HG02973 (cell line): ENCODE measurements around the gene SUCO.
"Not testable (repeated sequence)": the region's sequence is repeated elsewhere in the genome, so short reads cannot be mapped to it uniquely, and the experiment has no call there.

Experiments
- ATAC-seq: cut with Tn5 transposase; IDR thresholded peaks from one replicate; pipeline ENCODE4 v1.9.1; 2021; ENCODE audit warnings: moderate library complexity; ENCODE audit not compliant: unreplicated experiment

Gene SUCO, protein sequence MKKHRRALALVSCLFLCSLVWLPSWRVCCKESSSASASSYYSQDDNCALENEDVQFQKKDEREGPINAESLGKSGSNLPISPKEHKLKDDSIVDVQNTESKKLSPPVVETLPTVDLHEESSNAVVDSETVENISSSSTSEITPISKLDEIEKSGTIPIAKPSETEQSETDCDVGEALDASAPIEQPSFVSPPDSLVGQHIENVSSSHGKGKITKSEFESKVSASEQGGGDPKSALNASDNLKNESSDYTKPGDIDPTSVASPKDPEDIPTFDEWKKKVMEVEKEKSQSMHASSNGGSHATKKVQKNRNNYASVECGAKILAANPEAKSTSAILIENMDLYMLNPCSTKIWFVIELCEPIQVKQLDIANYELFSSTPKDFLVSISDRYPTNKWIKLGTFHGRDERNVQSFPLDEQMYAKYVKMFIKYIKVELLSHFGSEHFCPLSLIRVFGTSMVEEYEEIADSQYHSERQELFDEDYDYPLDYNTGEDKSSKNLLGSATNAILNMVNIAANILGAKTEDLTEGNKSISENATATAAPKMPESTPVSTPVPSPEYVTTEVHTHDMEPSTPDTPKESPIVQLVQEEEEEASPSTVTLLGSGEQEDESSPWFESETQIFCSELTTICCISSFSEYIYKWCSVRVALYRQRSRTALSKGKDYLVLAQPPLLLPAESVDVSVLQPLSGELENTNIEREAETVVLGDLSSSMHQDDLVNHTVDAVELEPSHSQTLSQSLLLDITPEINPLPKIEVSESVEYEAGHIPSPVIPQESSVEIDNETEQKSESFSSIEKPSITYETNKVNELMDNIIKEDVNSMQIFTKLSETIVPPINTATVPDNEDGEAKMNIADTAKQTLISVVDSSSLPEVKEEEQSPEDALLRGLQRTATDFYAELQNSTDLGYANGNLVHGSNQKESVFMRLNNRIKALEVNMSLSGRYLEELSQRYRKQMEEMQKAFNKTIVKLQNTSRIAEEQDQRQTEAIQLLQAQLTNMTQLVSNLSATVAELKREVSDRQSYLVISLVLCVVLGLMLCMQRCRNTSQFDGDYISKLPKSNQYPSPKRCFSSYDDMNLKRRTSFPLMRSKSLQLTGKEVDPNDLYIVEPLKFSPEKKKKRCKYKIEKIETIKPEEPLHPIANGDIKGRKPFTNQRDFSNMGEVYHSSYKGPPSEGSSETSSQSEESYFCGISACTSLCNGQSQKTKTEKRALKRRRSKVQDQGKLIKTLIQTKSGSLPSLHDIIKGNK (N-terminal part only)

DNA sequence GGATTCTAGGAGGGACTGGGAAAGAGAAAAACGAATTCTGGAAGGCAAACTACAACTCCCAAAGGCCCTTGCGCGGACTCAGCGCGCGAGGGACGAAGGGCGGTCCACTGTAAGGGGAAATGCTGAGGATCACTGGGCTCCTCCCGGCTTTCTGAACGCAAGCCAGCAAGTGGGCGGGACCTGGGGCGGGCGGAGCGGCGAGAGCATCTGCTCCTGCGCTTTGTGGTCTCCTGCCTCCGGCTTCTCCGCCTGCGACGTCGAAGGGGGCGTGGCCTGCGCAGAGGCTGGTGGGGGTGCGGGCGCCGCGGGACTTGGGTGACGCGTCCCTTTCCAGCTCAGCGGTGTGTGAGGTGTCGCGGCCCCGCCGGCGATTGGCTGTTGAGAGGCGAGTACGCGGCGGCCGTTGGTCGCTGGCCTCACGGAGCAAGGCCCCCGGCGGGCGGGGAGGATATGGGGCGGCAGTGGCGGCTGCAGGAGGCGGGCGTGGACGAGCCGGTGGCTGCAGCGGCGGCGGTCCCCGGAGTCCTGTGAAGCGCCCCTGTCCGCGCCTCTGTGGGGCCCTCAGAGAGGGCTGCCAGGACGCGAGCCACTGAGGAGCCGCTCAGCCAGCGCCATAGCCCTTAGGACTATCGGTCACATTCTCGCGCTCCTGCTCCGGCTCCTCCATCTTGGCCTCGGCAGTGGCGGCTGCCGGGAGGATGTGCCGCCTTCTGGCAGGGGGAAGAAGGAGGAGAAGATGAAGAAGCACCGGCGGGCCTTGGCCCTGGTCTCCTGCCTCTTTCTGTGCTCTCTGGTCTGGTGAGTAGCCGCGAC lies at the start of gene SUCO:
Gene SUCO, plus strand, starts transcription at position 451 of the 813 bp plus-strand sequence. Its CDS starts 286 bp downstream, at position 737.
- ATAC-seq = peak; percentile 85

DNA sequence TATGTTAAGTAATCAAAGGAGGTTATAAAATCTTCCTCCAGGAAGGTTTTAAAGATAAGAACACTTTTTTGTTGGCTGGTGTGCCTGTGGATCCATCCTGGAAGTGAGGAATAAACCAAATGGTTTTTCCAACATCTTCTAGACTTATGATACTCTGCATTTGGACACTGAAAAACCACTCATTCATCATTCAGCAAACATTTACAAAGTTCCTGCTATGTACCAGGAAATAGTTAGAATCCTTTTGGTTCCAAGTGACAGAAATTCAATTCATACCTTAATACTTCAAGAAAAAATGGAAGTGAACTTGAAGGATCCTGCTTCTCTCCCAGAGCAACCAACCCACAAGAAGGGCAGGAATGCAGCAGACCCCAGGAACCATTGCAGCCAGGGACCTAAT lies 49.5 kb upstream of the SUCO start:
- no peak for ATAC-seq

DNA sequence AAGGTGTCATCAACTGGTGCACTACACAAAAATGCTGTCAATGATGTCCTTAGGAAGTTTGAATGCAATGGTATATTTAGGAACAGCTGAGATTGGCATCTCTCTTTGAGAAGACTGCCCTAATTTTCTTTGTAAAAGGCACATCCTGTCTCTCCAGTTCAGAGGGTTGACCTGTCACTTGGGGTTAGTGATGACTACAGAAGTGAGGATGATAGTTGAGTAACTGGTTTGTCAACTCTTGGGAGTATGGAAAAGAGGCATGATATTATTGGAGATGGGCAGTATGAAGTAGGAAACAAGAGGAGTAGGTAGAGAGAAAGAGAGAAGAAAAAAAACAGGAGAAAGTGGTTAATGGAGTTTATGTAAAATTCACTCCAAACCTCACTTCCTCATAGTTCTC lies 48.7 kb upstream of the SUCO start:
- ATAC-seq = no peak

DNA sequence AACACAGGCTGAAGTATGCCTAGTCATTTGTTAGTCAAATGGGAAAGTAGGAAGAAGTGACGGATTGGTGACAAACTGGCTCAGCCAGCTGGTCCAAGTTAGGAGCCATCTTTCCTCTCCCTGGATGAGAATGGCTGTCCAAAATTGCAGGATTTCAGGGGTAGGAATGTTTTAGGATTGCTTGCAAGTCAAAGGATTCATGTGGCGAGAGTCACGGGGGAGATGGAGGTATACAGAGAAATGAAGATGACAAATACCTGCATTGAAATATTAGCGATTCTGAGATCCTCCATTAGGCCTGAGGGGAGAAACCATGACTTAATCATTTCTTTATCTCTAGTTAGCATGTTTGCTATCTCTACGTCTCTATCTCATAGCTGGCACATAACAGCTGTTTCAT lies 47.3 kb upstream of the SUCO start:
- ATAC-seq = no peak

DNA sequence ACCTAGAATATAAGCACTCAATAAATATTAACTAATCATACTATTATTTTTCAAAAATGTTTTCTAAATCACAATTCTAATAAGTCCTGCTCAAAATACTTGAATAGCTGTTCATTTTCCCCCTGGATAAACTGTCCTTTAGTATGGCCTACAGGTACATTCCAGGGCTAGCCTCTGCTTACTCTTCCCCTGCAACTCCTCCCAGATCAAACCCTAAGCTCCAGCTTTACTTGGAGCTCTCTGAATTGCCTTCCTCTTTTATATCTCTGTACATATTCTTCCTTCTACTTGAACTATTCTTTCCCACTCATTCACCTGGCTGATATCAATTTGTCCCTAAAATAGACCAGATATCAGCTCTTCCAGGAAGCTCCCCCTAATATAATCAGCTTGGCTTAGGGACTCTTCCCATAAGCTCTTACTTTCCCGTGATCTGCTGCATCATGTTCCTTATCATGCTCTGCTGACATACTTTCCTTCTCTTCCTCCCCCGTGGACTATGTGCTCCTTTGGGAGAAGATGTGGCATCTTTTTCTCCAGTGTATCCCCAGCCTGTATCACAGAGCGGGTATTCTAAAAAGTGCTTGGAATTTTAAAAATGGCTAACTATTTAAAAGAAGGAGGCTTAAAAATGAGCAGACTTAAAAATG lies 46.0 kb upstream of the SUCO start:
- ATAC-seq = no peak

DNA sequence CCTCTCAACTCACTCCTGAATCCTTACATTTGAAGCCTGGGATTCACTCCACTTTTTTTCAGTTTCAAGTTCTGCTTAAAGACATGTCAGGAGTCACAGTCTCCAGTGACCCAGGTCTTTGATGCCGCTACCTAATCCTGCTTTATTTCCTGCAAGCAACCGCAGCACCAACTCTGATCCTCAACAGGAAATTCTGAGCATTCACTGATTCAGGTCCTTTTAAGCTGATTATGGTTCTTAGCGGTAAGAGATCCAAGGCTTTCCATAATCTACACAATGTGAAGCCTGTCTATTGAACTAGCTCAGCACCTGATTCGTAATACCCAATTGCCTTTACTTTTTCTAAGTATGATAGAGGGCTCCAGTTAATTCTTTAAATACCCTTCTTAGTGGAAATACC lies 45.4 kb upstream of the SUCO start:
- no peak for ATAC-seq

DNA sequence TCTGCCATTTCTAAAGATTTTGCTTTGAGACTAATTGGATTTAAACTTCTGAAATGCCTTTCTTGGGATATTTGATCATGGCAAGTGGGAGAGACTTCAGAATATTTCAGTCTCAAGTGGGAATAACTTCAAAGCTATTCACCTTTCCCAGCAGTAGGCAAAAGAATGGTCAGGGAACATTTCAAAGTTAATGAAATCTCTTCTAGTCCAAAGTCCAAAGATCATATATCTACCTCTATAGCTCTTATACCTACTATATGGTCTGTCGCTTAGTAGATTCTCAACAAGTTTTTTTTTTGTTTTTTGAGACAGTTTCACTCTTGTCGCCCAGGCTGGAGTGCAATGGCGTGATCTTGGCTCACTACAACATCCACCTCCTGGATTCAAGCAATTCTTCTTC lies 44.6 kb upstream of the SUCO start:
- ATAC-seq = no peak

DNA sequence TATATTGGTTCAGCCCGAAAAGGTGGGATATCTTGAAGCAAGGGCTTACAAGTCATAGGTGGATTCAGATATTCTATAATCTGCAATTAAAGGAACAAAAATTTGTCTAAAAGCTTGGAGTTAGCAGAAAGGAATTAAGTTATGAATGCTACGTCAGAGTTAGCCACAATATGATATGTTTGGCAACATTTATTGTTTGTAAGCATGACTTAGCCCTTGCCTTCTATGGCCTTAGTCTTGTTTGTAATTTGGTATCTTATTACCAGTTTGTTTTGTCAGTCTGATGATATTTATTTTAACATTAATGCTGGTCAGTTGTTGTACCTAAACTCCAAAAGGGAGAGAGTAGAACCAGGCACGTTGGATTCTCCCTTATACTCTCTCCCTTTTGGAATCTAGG lies 43.1 kb upstream of the SUCO start:
- ATAC-seq = no peak

DNA sequence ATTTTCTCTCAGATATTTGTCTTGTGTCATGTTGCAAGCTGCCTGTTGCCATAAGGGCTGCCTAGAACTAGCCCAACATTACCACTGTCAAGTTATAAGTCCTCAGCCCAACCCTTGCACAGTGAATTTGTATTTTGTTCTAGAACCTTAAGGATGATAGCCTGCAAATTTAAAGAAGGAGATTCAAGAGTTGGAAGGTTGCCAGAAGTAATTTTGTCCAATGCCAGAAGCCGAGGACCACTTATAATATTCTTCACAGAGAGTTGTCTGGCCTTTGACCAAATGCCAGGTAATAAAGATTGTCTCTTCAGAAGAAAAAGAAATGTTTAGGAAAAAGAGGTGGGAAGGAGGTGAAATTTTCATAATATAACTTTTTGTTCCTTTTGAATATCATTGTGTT lies 40.5 kb upstream of the SUCO start:
- ATAC-seq = no peak

DNA sequence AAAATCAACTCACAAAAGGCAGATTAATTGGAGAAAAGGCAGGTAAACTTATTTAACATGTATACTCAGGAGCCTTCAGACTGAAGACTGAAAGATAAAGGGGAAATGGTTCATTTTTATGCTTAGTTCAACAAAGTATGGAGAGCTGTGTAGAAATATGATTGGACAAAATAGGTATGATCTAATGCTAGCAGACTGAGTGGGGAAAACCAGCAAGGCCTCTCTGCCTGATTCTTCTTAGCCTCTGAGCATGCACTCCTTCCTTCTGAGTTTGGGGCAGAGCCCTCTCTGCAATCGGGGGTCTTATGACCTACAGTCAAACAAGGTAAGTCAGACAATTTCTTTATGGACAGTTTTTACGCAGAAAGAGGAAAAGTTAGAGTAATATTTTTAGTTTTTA lies 38.8 kb upstream of the SUCO start:
- no peak for ATAC-seq

DNA sequence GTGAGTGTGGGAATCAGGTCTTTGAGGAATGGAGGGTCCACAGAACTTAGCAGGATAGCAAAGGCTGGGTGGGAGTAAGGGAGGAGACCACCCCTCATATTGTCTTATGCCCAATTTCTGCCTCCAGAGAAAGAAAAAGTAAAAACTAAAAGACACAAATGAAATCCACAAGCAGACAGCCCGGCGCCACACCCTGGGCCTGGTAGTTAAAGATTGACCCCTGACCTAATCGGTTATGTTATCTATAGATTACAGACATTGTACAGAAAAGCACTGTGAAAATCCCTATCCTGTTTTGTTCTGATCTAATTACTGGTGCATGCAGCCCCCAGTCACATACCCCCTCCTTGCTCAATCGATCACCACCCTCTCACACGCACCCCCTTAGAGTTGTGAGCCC lies 36.8 kb upstream of the SUCO start:
- not testable (repeated sequence) for ATAC-seq

DNA sequence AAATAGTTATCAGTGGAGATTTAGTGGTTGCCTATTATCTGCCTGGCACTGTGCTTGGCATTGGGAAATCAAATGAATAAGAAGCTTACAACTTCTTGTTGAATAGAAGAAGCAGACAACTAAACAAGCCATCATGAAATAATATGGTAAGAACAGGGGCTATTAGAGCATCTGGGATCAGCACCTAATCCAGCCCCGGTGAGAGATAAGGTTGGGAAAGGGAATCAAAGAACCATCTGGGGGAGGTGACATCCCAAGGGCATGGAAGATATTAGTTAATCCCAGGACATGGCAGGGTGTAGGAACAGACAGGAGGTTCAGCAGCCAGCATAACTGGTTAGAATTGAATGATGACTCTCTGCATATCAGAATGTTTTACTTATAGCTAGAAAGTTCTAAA lies 36.3 kb upstream of the SUCO start:
- no peak for ATAC-seq

DNA sequence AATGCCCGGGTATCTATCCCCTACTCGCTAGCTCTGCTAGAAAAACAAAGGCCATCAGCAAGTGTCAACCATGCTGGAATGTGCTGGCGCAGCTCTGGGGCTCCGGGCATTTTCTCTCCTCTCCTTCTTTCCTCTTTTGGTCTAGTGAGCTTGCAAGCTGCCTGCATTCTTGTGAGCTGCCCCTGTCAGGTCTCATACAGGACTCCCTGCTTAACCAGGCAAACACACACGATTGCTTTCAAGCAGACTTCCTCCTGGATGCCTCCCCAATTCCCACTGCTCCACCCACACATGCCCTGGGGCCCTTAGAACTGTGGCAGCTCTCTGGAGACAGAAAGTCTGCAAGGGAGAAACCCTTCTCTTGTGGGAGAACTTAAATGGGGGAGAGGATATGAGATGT lies 35.7 kb upstream of the SUCO start:
- ATAC-seq = no peak

DNA sequence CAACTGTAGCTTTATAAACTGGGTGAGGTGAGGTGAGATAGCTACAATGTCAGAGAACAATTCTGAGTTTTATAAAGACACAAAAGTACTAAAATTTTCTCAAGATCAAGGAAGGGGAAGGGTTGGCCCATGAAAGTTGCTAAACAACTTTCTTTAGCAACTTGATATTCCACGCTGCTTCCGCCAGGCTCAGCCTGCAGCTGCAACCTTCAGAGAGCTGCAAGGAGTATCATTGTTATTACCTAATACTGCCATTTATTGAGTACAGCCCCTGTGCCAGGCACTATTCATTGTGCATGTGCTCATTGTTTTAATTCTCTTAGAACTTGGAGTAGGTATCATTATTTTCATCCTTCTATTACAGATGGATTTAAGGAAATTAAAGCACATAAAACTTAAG lies 34.1 kb upstream of the SUCO start:
- ATAC-seq = no peak

DNA sequence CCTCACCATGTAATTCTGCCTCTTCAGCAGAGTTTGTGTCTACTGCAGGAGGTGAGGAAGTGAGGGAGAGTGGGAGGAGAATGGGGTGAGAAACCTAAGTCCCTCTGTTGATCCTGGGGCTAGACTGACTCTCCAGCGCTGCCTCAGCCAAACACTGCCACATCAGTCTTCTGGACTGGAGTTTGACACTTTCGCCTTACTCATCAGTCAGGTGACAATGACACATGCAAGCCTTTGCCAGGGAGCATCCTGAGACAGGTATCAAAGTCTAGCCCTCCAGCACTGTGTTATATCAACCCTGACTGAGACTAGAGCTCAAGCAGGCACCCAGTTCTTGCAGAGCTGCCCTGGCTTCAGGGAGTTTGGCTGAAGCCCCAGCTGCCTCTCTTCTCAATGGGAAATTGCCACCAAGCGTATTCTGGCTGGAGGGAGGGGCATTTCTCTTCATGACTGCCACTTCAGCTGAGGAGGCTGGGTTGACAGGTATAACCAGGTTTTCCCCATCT lies 33.3 kb upstream of the SUCO start:
- ATAC-seq = no peak

DNA sequence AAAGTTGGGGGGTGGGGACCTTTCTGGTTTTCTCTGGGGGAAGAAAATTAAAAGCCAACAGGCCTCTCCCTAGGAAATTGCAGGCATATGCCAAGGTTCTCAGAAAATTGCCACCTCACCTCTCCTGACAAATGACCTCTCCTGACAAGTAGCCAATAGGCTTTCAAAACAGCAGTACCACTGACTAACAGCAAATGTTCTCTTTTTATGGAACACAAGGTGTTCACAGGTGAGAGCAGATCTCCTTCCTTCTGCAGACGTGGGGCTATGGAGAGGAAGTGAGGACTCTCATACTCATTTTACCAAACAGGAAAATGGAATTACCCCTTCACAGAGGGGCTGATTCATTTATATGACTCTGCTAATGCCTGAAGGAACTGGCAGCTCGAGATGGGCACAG lies 32.7 kb upstream of the SUCO start:
- no peak for ATAC-seq

DNA sequence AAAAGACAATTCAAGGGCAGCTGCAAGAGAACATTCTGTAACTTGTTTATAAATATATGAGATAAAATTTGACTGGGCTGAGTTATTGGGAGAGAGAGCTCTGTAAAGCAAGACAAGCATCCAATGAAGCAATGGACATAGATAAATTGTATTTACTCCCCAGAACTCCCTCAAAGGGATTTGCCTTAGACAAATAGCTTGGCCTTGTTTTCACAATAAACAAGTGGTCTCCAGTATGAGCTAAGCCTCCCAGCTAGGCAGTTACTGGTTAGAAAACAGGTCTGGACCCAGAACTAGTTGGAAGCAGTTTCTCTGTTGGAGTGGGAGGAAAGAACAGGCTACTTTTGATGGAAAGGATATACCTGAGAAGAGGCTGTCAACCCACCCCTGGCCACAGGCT lies 25.2 kb upstream of the SUCO start:
- ATAC-seq = no peak

DNA sequence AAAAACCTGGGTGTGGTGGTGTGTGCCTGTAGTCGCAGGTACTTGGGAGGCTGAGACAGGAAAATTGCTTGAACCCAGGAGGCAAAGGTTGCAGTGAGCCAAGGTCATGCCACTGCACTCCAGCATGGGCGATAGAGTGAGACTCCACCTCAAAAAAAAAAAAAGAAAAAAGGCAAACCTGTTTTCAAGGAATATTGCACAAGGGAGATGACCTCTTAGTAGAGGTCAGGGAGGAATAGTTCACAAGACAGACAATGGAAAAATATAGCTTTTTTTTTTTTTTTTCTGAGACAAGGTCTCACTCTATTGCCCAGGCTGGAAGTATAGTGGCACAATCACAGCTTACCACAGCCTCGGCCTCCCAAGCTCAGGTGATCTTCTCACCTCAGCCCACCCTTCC lies 22.5 kb upstream of the SUCO start:
- ATAC-seq = no peak

DNA sequence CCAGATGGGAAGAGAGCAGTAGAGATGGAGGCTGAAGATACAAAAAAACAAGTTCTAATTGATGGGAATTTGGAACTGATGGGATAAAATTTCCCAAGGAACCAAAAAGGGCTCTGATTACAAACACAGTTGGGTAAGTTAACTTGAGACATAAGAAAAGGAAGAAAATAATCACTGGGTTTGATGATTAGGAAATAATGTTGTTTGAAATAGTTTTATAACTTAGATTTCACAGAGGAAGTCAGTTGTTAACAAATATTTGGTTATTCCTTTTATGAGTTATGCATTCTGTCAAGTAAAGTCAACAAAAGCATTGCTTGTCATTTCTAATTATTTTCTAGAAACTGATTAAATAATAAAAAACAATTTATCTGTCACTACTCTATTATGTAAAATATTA lies 20.4 kb upstream of the SUCO start:
- ATAC-seq = no peak

DNA sequence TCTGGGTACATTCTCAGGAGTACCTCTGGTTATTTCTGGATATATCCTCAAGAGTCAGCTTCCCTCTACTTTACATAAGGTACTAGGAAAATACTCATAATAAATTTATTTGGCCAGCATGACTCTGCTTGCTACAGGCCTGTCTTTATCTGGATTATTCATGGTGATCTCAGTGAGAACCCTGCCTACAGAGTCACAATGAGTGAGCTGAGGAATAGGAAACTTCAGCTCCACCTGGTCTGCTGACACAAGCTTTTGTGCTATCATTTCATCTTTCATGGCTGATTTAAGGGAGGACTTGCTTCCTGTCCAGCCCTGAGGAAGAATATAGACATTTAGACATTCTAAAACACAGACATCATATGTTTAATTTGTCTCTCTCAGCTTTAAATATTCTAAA lies 19.5 kb upstream of the SUCO start:
- no peak for ATAC-seq
